HFF-Myc (cell line): Measurements from ENCODE around the gene BCAS3.

Source experiments
- DNase-seq: peaks from one replicate; pipeline ENCODE4 v3.0.0-alpha.2; 2011; ENCODE audit warnings: low read depth; ENCODE audit errors: extremely low read depth
- H3K4me3 ChIP-seq: replicated peaks from 2 replicates; pipeline ENCODE4 v1.5.1; 2011; ENCODE audit warnings: low read depth, mild to moderate bottlenecking, control low read depth, low read length
- CTCF ChIP-seq: IDR thresholded peaks from 2 replicates; pipeline ENCODE4 v1.5.1; 2012; ENCODE audit warnings: mild to moderate bottlenecking, low read depth, low read length, control low read depth; ENCODE audit errors: missing control alignments

BCAS3 gene

GRCh38 chr17:61117983-61118382, 440.3 kb downstream of the BCAS3 start:
- no peak for DNase-seq
- H3K4me3 ChIP-seq = no peak overlapping the region
- no peak for TF ChIP-seq CTCF

GRCh38 chr17:61118871-61119270, 441.2 kb downstream of the BCAS3 start:
- DNase-seq = no peak
- no peak for TF ChIP-seq CTCF
- H3K4me3 ChIP-seq = no peak overlapping the region

- TF ChIP-seq CTCF = no peak
- no peak overlapping the region for H3K4me3 ChIP-seq
- no peak for DNase-seq
Observed at GRCh38 chr17:61122326-61122913, 444.8 kb downstream of the BCAS3 start.

- TF ChIP-seq CTCF = no peak
- no peak for DNase-seq
- H3K4me3 ChIP-seq = no peak overlapping the region
Observed at GRCh38 chr17:61124562-61124961, 446.9 kb downstream of the BCAS3 start.

- no peak for TF ChIP-seq CTCF
- DNase-seq = no peak
- no peak overlapping the region for H3K4me3 ChIP-seq
Observed at GRCh38 chr17:61126473-61127249, 449.0 kb downstream of the BCAS3 start.

GRCh38 chr17:61127960-61128359, 450.3 kb downstream of the BCAS3 start:
- H3K4me3 ChIP-seq = no peak overlapping the region
- no peak for TF ChIP-seq CTCF
- DNase-seq = no peak
